ENCODE results near the gene TNS2. TPM values are rescaled to one million over a fixed set of nuclear protein-coding genes. Genes with fewer than 3 reads are reported as not detected.

The TNS2 gene
- total and polyA plus RNA-seq, 2 of the 13 experiments (the other 11 are each of a cell fraction or from before 2014, with no cell fraction given) = 8.9 to 20.4 TPM

- 0 out of 2 replicates have a peak, but pooled peaks have one; percentile 30 for TF ChIP-seq FOXA3 (CRISPR knock-in tag; IDR thresholded peaks at IDR 0.05)
- no peak; the same call in 1 of the 2 replicates for TF ChIP-seq SALL2 (CRISPR knock-in tag; IDR thresholded peaks at IDR 0.05)
- TF ChIP-seq TGIF2 (CRISPR knock-in tag; IDR thresholded peaks at IDR 0.05) = no peak
- TF ChIP-seq ZBTB2 (CRISPR knock-in tag; IDR thresholded peaks at IDR 0.05; ENCODE audit: low read depth) = peak; percentile 94
- peak; percentile 68 for TF ChIP-seq THAP11 (CRISPR knock-in tag; IDR thresholded peaks at IDR 0.05)
- TF ChIP-seq ZNF879 (CRISPR knock-in tag; IDR thresholded peaks at IDR 0.05) = no peak
- no peak for TF ChIP-seq ZNF720 (CRISPR knock-in tag; IDR thresholded peaks at IDR 0.05)
- TF ChIP-seq TCF7L2 (IDR thresholded peaks at IDR 0.05; ENCODE audit: low read depth, low read length) = no peak
- TF ChIP-seq ZNF431 (CRISPR knock-in tag; IDR thresholded peaks at IDR 0.05; ENCODE audit: borderline replicate concordance, low read depth) = no peak
- TF ChIP-seq PHF5A (CRISPR knock-in tag; IDR thresholded peaks at IDR 0.05; ENCODE audit: low read depth, unreplicated experiment) = peak; percentile 51
- no peak; the same call in 1 of the 2 replicates for TF ChIP-seq ZNF609 (CRISPR knock-in tag; IDR thresholded peaks at IDR 0.05; ENCODE audit: borderline replicate concordance)
- peak; percentile 26 for TF ChIP-seq TEAD3 (CRISPR knock-in tag; optimal IDR thresholded peaks at IDR 0.05; ENCODE audit: borderline replicate concordance)
- TF ChIP-seq NCOA1 (CRISPR knock-in tag; IDR thresholded peaks at IDR 0.05) = no peak
- no peak for TF ChIP-seq ZNF616 (CRISPR knock-in tag; IDR thresholded peaks at IDR 0.05; ENCODE audit: low read depth)
- TF ChIP-seq ERF (CRISPR knock-in tag; IDR thresholded peaks at IDR 0.05) = peak; percentile 83
- no peak for TF ChIP-seq ZNF784 (CRISPR knock-in tag; IDR thresholded peaks at IDR 0.05; ENCODE audit: borderline replicate concordance)
- TF ChIP-seq ZBTB20 (CRISPR knock-in tag; IDR thresholded peaks at IDR 0.05; ENCODE audit: borderline replicate concordance, low read depth) = peak; percentile 46; the same call in 1 of the 2 replicates
- peak; percentile 76 for TF ChIP-seq BCL3 (CRISPR knock-in tag; IDR thresholded peaks at IDR 0.05)
Measured at GRCh38 chr12:53079226-53080117, 29.6 kb downstream of the TNS2 start, which contains the start of gene SPRYD3 (continued).

Data from HepG2 (cell line).